ENCODE data around the gene ROR1. TPM values are rescaled to one million over a fixed set of nuclear protein-coding genes. Genes with fewer than 3 reads are reported as not detected.

ROR1 gene
- total and polyA plus RNA-seq, 9 of the 15 experiments (the other 6 are each of a cell fraction or from before 2014, with no cell fraction given) = 0.02 TPM; not detected in 8

DNA sequence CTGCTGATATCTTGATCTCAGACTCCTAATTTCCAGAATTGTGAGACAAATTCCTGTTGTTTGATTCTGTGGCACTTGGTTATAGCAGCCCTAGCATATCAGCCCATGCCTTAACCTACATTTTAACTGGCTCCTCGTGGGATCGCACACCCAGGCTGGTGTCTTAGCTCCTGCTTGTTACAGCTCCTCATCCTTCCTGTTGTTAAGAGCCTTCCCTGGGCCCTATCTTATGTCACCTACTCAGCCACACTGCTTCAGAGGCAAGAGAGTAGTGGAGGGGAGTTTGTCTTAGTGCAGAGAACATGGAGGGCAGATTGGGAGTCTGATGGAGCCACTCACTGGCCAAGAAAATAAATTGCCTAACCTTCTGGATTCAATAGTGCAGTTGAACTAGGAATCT is 131.0 kb downstream of the ROR1 start (continued):
- TF ChIP-seq, protein P1, sequence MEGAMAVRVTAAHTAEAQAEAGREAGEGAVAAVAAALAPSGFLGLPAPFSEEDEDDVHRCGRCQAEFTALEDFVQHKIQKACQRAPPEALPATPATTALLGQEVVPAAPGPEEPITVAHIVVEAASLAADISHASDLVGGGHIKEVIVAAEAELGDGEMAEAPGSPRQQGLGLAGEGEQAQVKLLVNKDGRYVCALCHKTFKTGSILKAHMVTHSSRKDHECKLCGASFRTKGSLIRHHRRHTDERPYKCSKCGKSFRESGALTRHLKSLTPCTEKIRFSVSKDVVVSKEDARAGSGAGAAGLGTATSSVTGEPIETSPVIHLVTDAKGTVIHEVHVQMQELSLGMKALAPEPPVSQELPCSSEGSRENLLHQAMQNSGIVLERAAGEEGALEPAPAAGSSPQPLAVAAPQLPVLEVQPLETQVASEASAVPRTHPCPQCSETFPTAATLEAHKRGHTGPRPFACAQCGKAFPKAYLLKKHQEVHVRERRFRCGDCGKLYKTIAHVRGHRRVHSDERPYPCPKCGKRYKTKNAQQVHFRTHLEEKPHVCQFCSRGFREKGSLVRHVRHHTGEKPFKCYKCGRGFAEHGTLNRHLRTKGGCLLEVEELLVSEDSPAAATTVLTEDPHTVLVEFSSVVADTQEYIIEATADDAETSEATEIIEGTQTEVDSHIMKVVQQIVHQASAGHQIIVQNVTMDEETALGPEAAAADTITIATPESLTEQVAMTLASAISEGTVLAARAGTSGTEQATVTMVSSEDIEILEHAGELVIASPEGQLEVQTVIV (CRISPR knock-in tag; IDR thresholded peaks at IDR 0.05; ENCODE audit: borderline replicate concordance) = no peak
- TF ChIP-seq POLR2A (conservative IDR thresholded peaks at IDR 0.05) (no peak), TEAD1 (CRISPR knock-in tag; IDR thresholded peaks at IDR 0.05) (no peak)

DNA sequence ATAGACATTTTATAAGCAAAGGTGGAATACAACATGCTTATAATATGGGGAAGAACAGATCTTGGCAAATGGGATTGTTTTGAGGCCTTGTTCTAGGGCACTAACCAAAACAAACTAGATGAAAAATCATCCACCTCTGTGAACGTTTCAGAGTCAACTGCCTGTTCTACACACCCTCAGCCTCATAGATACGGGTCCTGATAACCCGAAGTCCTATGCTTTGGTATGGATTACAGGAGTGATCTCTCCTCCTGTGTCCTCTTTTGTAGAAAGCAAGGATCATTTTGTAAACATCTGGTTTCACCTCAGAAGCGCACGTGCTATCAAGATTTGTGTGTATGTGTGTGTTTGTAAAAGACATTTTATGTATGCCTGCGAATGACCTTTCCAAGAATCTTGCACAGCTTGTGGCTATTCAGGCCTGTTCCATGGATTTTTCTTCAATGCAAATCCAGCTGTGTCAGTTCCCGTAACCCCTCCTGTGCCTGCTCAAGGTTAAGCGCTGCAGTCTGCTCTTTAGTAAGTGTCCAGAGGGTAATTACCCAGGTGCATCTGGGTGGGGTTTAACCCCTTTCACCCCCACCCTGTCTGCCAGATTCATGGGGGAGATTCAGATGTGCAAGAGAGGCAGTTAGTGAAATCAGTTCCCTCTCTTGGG is 132.4 kb downstream of the ROR1 start:
- POLR2A ChIA-PET = no interaction called here
- TF ChIP-seq, protein P2, sequence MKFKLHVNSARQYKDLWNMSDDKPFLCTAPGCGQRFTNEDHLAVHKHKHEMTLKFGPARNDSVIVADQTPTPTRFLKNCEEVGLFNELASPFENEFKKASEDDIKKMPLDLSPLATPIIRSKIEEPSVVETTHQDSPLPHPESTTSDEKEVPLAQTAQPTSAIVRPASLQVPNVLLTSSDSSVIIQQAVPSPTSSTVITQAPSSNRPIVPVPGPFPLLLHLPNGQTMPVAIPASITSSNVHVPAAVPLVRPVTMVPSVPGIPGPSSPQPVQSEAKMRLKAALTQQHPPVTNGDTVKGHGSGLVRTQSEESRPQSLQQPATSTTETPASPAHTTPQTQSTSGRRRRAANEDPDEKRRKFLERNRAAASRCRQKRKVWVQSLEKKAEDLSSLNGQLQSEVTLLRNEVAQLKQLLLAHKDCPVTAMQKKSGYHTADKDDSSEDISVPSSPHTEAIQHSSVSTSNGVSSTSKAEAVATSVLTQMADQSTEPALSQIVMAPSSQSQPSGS (CRISPR knock-in tag; IDR thresholded peaks at IDR 0.05) = no peak
- TF ChIP-seq THRAP3 (IDR thresholded peaks at IDR 0.05; ENCODE audit: borderline replicate concordance) (no peak), RFX7 (CRISPR knock-in tag; IDR thresholded peaks at IDR 0.05) (no peak), ZNF239 (CRISPR knock-in tag; IDR thresholded peaks at IDR 0.05) (no peak), ZNF311 (CRISPR knock-in tag; IDR thresholded peaks at IDR 0.05) (no peak), RB1 (IDR thresholded peaks at IDR 0.05; ENCODE audit: low read depth) (no peak)
- TF ChIP-seq, protein P3, sequence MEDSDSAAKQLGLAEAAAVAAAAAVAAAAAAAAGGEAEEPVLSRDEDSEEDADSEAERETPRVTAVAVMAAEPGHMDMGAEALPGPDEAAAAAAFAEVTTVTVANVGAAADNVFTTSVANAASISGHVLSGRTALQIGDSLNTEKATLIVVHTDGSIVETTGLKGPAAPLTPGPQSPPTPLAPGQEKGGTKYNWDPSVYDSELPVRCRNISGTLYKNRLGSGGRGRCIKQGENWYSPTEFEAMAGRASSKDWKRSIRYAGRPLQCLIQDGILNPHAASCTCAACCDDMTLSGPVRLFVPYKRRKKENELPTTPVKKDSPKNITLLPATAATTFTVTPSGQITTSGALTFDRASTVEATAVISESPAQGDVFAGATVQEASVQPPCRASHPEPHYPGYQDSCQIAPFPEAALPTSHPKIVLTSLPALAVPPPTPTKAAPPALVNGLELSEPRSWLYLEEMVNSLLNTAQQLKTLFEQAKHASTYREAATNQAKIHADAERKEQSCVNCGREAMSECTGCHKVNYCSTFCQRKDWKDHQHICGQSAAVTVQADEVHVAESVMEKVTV (CRISPR knock-in tag; IDR thresholded peaks at IDR 0.05) = no peak
- TF ChIP-seq, protein P4, sequence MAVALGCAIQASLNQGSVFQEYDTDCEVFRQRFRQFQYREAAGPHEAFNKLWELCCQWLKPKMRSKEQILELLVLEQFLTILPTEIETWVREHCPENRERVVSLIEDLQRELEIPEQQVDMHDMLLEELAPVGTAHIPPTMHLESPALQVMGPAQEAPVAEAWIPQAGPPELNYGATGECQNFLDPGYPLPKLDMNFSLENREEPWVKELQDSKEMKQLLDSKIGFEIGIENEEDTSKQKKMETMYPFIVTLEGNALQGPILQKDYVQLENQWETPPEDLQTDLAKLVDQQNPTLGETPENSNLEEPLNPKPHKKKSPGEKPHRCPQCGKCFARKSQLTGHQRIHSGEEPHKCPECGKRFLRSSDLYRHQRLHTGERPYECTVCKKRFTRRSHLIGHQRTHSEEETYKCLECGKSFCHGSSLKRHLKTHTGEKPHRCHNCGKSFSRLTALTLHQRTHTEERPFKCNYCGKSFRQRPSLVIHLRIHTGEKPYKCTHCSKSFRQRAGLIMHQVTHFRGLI (CRISPR knock-in tag; IDR thresholded peaks at IDR 0.05) = no peak
- TF ChIP-seq, protein P5, sequence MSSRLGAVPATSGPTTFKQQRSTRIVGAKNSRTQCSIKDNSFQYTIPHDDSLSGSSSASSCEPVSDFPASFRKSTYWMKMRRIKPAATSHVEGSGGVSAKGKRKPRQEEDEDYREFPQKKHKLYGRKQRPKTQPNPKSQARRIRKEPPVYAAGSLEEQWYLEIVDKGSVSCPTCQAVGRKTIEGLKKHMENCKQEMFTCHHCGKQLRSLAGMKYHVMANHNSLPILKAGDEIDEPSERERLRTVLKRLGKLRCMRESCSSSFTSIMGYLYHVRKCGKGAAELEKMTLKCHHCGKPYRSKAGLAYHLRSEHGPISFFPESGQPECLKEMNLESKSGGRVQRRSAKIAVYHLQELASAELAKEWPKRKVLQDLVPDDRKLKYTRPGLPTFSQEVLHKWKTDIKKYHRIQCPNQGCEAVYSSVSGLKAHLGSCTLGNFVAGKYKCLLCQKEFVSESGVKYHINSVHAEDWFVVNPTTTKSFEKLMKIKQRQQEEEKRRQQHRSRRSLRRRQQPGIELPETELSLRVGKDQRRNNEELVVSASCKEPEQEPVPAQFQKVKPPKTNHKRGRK (tag; IDR thresholded peaks at IDR 0.05) = no peak

More for the DNA sequence above, 132.4 kb downstream of the ROR1 start:
- in situ Hi-C loops (cut with MboI) (no loop called here), intact Hi-C loops (cut with micrococcal nuclease) (no loop called here)
- no peak overlapping the region for H2AFZ ChIP-seq (ENCODE audit: low read depth, low read length)
- no peak overlapping the region for H3K4me3 ChIP-seq
- DNase-seq (ENCODE audit: extremely low read depth in 1 of 4, low spot score in 3 of 4) (no peak), FAIRE-seq (no peak), ATAC-seq (no peak)
- no peaks in the 10 kb centered on the region for H3K36me3 ChIP-seq (ENCODE audit: control insufficient read depth, insufficient read depth, low read length)
- H3K4me1 ChIP-seq (replicated peaks in 1 of 2; ENCODE audit: control insufficient read depth in 2 of 2, insufficient read depth in 2 of 2, low read length in 2 of 2) = no peaks in the 10 kb centered on the region
- no TSS peak for BruUV-seq (replicated peaks)
- H3K27me3 ChIP-seq (ENCODE audit: control insufficient read depth in 2 of 2, insufficient read depth in 2 of 2, low read length in 2 of 2) = 0 out of 5 replicates have a peak, but pooled peaks cover 0 to 4% of the 10 kb centered on the region in 2 experiments
- H4K20me1 ChIP-seq (replicated peaks; ENCODE audit: control insufficient read depth, insufficient read depth, low read length) = no peaks in the 10 kb centered on the region
- H3K9me1 ChIP-seq (ENCODE audit: control insufficient read depth, insufficient read depth, low read length) = no peaks in the 10 kb centered on the region
- H3K4me2 ChIP-seq (ENCODE audit: insufficient read depth, low read length) = no peak overlapping the region
- no peak overlapping the region for H3K9ac ChIP-seq (ENCODE audit: insufficient read depth in 1 of 2, low read depth in 2 of 2, low read length in 2 of 2)
- H3K9me3 ChIP-seq (replicated peaks; ENCODE audit: control insufficient read depth, insufficient read depth, low read depth, low read length) = no peaks in the 10 kb centered on the region
- WGBS (ENCODE audit: insufficient coverage, low coverage, missing lambda C conversion rate) = 0% methylated on average over 8 of the region's 8 CpGs
- CTCF ChIA-PET (ENCODE audit: low intra/inter-chr PET ratio) = no interaction called here
- H3K79me2 ChIP-seq (ENCODE audit: control insufficient read depth, insufficient read depth, low read length) = no peaks in the 10 kb centered on the region
- no peak overlapping the region for H3K27ac ChIP-seq (ENCODE audit: extremely low read depth, low read depth, low read length)
